BLaER1 (cell line): ENCODE results near the gene TOMM5.

ENCODE experiments used
- H3K27ac ChIP-seq: shearing (Covaris generic); formaldehyde crosslinking; 2 replicates; pipeline ENCODE4 v1.8.1; 2022
- H3K27me3 ChIP-seq: shearing (Covaris generic); formaldehyde crosslinking; 2 replicates; pipeline ENCODE4 v1.8.1; 2022
- H3K36me3 ChIP-seq: shearing (Covaris generic); formaldehyde crosslinking; 2 replicates; pipeline ENCODE4 v1.8.1; 2022
- H3K4me1 ChIP-seq: shearing (Covaris generic); formaldehyde crosslinking; 2 replicates; pipeline ENCODE4 v1.8.1; 2022
- H3K4me2 ChIP-seq: shearing (Covaris generic); formaldehyde crosslinking; 2 replicates; pipeline ENCODE4 v1.8.1; 2022
- H3K4me3 ChIP-seq: shearing (Covaris generic); formaldehyde crosslinking; 2 replicates; pipeline ENCODE4 v1.8.1; 2022
- H3K9ac ChIP-seq: shearing (Covaris generic); formaldehyde crosslinking; 2 replicates; pipeline ENCODE4 v1.8.1; 2022
- H3K9me3 ChIP-seq: shearing (Covaris generic); formaldehyde crosslinking; 2 replicates; pipeline ENCODE4 v1.8.1; 2022
- H4K20me1 ChIP-seq: shearing (Covaris generic); formaldehyde crosslinking; 2 replicates; pipeline ENCODE4 v1.8.1; 2022
- Cebpa-rat ChIP-seq: shearing (Covaris generic); IDR thresholded peaks from 2 replicates; pipeline ENCODE4 v1.8.1; 2022

Gene TOMM5

DNA sequence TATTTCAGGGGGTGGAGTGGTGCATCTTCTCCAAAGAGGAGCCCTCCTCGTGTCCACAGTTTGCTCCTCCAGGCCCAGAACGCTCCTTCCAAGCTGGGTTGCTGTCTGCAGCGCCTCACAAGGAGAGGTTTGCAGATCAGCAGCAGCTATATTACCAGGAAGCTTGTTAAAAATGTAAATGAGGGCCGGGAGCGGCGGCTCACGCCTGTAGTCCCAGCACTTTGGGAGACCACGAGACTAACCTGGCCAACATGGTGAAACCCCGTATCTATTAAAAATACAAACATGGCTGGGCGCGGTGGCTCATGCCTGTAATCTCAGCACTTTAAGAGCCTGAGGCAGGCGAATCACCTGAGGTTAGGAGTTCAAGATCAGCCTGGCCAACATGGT is 33.4 kb upstream of the TOMM5 start:
- H3K27me3 ChIP-seq: no peaks in the 10 kb centered on the region
- TF ChIP-seq Cebpa-rat: no peak

DNA sequence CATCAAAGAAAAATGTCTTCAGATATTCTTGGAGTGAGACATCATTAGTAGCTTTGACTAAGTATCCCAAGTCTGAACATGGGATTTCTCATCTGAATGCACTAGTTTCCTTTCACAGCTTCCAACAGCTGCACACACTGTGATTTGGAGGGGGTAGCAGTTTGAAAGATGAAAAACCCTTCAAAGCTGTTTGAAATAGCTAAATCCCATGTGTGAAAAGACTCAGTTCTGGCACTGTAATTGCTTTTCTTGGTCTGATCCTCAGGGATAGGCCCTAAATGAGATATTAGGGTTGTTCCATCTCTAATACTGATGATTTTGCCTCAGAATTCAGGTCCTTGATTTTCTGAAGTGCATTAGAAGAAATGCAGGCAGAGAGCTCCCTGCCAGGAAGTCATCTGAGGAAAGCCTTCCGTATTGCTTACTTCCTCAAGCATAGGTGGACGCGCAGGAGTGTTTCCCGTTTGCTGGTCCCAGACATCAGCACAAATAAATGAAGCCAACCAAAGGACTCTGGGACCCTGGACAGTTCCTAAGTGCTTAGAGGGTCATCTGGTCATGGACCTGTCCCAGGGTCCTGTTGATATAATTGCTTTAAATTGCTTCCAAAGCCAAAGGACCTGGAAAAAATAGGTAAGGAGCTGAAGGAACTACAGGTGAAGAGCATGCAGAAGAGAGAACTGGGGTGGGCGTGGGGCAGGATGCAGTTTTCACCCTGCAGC is 32.8 kb upstream of the TOMM5 start:
- TF ChIP-seq Cebpa-rat: no peak
- Histone ChIP-seq H3K27ac (no peak overlapping the region), H3K36me3 (no peaks in the 10 kb centered on the region), H3K4me3 (no peak overlapping the region), H4K20me1 (no peaks in the 10 kb centered on the region), H3K9me3 (no peaks in the 10 kb centered on the region), H3K4me2 (no peak overlapping the region), H3K27me3 (no peaks in the 10 kb centered on the region), H3K9ac (no peak overlapping the region), H3K4me1 (peaks cover 30% of the 10 kb centered on the region)

More for the DNA sequence above, 33.4 kb upstream of the TOMM5 start:
- Histone ChIP-seq H3K36me3 (no peaks in the 10 kb centered on the region), H3K4me2 (no peak overlapping the region), H4K20me1 (no peaks in the 10 kb centered on the region), H3K27ac (no peak overlapping the region), H3K9ac (no peak overlapping the region), H3K9me3 (no peaks in the 10 kb centered on the region), H3K4me1 (peaks cover 25% of the 10 kb centered on the region), H3K4me3 (no peak overlapping the region)

GRCh38 chr9:37624073-37624472 is 31.7 kb upstream of the TOMM5 start:
- Histone ChIP-seq H3K9ac (no peak overlapping the region), H3K4me3 (no peak overlapping the region), H3K4me2 (no peak overlapping the region), H4K20me1 (no peaks in the 10 kb centered on the region), H3K9me3 (no peaks in the 10 kb centered on the region), H3K36me3 (no peaks in the 10 kb centered on the region), H3K4me1 (peaks cover 33% of the 10 kb centered on the region), H3K27ac (no peak overlapping the region), H3K27me3 (no peaks in the 10 kb centered on the region)
- TF ChIP-seq Cebpa-rat: no peak

DNA sequence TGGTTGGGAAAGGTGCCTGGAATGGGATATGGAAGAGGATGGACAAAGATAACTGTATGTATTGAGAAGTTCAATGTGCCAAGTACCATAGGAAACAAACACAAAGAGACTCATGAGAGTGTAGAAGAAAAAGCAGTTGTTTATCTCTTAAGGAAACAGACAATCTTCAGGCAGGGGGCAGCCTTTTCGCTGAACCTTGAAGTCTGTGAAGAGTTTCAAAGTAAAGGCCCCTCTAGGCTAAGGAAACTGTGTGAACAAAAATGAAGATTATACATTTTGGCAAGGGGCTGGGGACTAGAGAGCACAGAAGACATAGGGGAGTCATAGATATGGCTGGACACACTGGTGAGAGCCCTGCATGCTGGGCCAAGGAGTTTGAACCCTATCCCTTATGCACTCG is 30.9 kb upstream of the TOMM5 start:
- H3K9ac ChIP-seq: no peak overlapping the region
- no peak overlapping the region for H3K4me2 ChIP-seq
- TF ChIP-seq Cebpa-rat: no peak
- no peaks in the 10 kb centered on the region for H3K9me3 ChIP-seq
- H3K4me3 ChIP-seq: no peak overlapping the region
- peaks cover 33% of the 10 kb centered on the region for H3K4me1 ChIP-seq
- H4K20me1 ChIP-seq: no peaks in the 10 kb centered on the region
- no peaks in the 10 kb centered on the region for H3K27me3 ChIP-seq
- no peak overlapping the region for H3K27ac ChIP-seq
- H3K36me3 ChIP-seq: no peaks in the 10 kb centered on the region

- Histone ChIP-seq H3K4me1 (peaks cover 39% of the 10 kb centered on the region), H3K9me3 (no peaks in the 10 kb centered on the region), H4K20me1 (no peaks in the 10 kb centered on the region), H3K9ac (no peak overlapping the region), H3K27me3 (no peaks in the 10 kb centered on the region), H3K27ac (no peak overlapping the region), H3K4me3 (no peak overlapping the region), H3K36me3 (no peaks in the 10 kb centered on the region), H3K4me2 (peak overlapping the region; percentile 79; the same call in 1 of the 2 replicates)
- TF ChIP-seq Cebpa-rat: no peak
Observed at GRCh38 chr9:37622462-37622861, 30.1 kb upstream of the TOMM5 start.

DNA sequence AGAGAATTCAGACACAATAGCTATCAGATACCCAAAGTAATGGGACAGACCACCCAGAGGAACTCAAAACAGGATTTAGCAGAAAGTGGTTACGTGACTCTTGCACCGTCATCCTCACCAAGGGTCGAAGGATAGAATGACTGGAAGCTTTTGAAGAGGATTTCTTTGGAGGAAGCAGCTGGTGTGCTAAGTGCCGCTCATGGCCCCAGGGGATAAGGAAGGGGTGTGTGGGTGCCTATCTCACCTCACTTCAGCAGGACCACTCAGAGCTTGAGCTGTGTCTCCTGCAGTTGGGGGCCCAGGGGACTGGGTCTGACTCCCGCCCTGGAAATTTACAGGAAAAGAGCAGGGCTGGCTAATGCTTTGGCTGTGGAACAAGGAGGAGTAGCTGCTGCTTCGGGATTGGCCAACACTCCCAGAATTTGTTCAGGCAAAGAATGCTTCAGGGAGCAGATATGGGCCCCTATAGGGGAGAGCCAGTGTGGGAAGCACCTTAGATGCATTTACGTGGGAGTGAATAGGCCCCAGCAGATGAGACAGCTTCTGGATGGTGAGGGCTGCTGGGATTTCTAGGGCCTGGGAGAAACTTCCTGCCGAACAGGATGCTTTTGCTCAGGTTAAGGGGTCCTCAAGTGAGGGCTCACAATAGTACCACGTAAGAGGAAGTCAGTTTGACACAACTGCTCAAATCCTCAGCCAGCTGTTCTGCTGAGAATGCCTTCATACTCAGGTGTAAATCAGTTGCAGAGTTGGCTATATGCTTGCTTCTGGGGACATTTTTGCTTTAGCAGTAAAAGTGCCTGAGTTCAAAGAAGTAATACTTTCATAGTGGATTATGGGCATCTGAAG is 29.1 kb upstream of the TOMM5 start:
- no peaks in the 10 kb centered on the region for H3K27me3 ChIP-seq
- no peaks in the 10 kb centered on the region for H4K20me1 ChIP-seq
- no peaks in the 10 kb centered on the region for H3K36me3 ChIP-seq
- H3K9ac ChIP-seq: no peak overlapping the region
- no peak for TF ChIP-seq Cebpa-rat
- H3K4me2 ChIP-seq: peak overlapping the region; percentile 79
- no peaks in the 10 kb centered on the region for H3K9me3 ChIP-seq
- 0 out of 2 replicates have a peak overlapping the region, but pooled peaks have one; percentile 32 for H3K27ac ChIP-seq
- peaks cover 40% of the 10 kb centered on the region for H3K4me1 ChIP-seq
- H3K4me3 ChIP-seq: no peak overlapping the region

DNA sequence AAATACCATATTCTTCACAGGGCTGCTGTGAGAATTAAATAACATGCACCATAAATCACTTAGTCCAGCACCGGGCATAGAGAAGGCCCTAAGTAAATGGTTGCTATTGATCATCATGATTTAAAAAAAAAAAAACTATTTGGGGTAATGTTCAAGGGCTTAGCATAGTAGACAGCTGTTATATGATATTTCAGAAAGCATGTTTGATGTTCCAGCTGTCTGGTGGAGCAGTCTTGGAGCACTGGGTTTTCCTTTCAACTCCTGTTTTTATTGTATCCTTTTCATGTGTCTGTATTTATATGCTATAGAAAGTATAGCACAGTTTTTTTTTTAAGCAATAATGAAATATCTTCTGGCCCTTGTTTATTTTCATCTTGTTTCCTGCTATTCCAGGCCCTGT is 28.0 kb upstream of the TOMM5 start:
- no peak overlapping the region for H3K4me3 ChIP-seq
- H3K27ac ChIP-seq: no peak overlapping the region
- H3K4me1 ChIP-seq: peaks cover 40% of the 10 kb centered on the region
- H3K9me3 ChIP-seq: no peaks in the 10 kb centered on the region
- H3K4me2 ChIP-seq: no peak overlapping the region
- H3K36me3 ChIP-seq: no peaks in the 10 kb centered on the region
- H3K27me3 ChIP-seq: no peaks in the 10 kb centered on the region
- no peak overlapping the region for H3K9ac ChIP-seq
- no peak for TF ChIP-seq Cebpa-rat
- no peaks in the 10 kb centered on the region for H4K20me1 ChIP-seq

GRCh38 chr9:37619806-37620205 is 27.4 kb upstream of the TOMM5 start:
- Histone ChIP-seq H3K9me3 (no peaks in the 10 kb centered on the region), H3K27ac (no peak overlapping the region), H3K27me3 (no peaks in the 10 kb centered on the region), H3K4me1 (peaks cover 40% of the 10 kb centered on the region), H3K4me2 (no peak overlapping the region), H3K9ac (no peak overlapping the region), H4K20me1 (no peaks in the 10 kb centered on the region), H3K36me3 (no peaks in the 10 kb centered on the region), H3K4me3 (no peak overlapping the region)
- no peak for TF ChIP-seq Cebpa-rat

DNA sequence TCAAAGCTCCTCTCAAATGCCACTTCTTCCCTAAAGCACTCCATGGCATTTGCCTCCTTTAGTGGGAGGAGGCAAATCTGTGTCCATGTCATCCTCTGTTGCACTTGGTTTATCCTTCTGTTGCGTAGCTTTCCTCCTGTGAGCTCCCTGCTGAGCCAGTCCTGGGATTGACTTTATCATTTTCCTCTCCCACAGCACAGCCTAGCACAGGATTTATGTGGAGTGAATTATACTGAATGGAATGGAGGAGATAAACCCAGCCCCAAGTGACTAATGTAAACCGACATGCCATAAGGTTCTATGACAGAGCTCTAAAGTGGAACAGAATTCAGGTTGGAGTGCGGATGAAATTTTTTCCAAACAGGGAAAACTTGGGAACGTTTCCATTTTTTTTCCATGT is 26.4 kb upstream of the TOMM5 start:
- H3K27ac ChIP-seq: no peak overlapping the region
- no peaks in the 10 kb centered on the region for H3K27me3 ChIP-seq
- no peak overlapping the region for H3K4me2 ChIP-seq
- TF ChIP-seq Cebpa-rat: no peak
- H3K36me3 ChIP-seq: no peaks in the 10 kb centered on the region
- H3K9me3 ChIP-seq: no peaks in the 10 kb centered on the region
- H3K4me3 ChIP-seq: no peak overlapping the region
- H3K9ac ChIP-seq: no peak overlapping the region
- H4K20me1 ChIP-seq: no peaks in the 10 kb centered on the region
- H3K4me1 ChIP-seq: peaks cover 40% of the 10 kb centered on the region

GRCh38 chr9:37617832-37618231 is 25.4 kb upstream of the TOMM5 start:
- Histone ChIP-seq H3K9me3 (no peaks in the 10 kb centered on the region), H3K27ac (no peak overlapping the region)

More at GRCh38 chr9:37617832-37618231, 25.4 kb upstream of the TOMM5 start:
- Histone ChIP-seq H3K36me3 (no peaks in the 10 kb centered on the region), H3K9ac (no peak overlapping the region), H3K4me2 (peak overlapping the region; percentile 41), H3K27me3 (no peaks in the 10 kb centered on the region), H3K4me1 (peaks cover 34% of the 10 kb centered on the region), H4K20me1 (no peaks in the 10 kb centered on the region), H3K4me3 (no peak overlapping the region)
- TF ChIP-seq Cebpa-rat: no peak
